Measurements from ENCODE around the gene B3GNT4.

DNA sequence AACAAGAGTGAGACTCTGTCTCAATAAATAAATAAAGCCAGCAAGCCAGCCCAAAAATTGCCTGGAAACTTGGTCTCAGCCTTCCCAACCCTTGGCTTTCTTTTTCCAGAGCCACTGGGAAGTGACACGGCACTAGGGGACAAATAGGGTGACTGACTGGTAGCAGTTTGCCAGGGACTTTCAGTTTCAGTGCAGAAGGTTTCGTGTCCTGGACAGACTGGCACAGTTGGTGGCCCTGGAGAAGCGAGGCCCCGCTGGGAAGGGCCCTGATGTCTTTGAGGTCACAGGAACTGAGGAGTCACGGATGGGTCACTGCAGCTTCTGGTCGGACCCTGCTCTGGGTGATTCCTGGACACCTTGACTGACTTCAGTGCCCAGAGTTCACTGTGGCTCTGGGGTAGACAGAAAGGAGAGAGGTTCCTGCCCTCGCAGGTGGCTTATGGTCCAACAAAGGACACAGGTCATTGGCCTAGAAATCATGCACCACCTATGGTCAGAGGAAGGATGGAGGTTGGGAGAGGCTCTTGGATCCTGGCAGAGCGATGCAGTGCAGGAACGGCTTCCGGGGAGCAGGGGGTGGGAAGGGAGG is 17.9 kb upstream of the B3GNT4 start:
- TF ChIP-seq, protein P1, sequence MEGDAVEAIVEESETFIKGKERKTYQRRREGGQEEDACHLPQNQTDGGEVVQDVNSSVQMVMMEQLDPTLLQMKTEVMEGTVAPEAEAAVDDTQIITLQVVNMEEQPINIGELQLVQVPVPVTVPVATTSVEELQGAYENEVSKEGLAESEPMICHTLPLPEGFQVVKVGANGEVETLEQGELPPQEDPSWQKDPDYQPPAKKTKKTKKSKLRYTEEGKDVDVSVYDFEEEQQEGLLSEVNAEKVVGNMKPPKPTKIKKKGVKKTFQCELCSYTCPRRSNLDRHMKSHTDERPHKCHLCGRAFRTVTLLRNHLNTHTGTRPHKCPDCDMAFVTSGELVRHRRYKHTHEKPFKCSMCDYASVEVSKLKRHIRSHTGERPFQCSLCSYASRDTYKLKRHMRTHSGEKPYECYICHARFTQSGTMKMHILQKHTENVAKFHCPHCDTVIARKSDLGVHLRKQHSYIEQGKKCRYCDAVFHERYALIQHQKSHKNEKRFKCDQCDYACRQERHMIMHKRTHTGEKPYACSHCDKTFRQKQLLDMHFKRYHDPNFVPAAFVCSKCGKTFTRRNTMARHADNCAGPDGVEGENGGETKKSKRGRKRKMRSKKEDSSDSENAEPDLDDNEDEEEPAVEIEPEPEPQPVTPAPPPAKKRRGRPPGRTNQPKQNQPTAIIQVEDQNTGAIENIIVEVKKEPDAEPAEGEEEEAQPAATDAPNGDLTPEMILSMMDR (IDR thresholded peaks at IDR 0.05; ENCODE audit: low read depth, low read length), result no peak
- no peak for TF ChIP-seq POLR2A (IDR thresholded peaks at IDR 0.05; ENCODE audit: extremely low read depth, insufficient read length)
